GM12891 (cell line): ENCODE results near the gene CERS6.

Source experiments
- DNase-seq: peaks from one replicate; pipeline ENCODE4 v3.0.0; 2011; ENCODE audit warnings: low spot score; ENCODE audit not compliant: insufficient read length
- FAIRE-seq: peaks from 2 replicates; lab custom pipeline; 2011; peaks lifted over from hg19 to GRCh38; lab: Jason Lieb, UNC
- PAX5 ChIP-seq: IDR thresholded peaks from 2 replicates; pipeline ENCODE4 v1.6.1; 2011; ENCODE audit warnings: low read length, moderate library complexity, mild to moderate bottlenecking; ENCODE audit not compliant: insufficient read depth, severe bottlenecking
- POLR2A ChIP-seq: IDR thresholded peaks from 2 replicates; pipeline ENCODE4 v1.6.1; 2011; ENCODE audit warnings: low read depth, low read length, control low read depth
- POLR2AphosphoS5 ChIP-seq: IDR thresholded peaks from 2 replicates; pipeline ENCODE4 v1.6.1; 2011; ENCODE audit warnings: low read depth, low read length, control low read depth
- POU2F2 ChIP-seq: IDR thresholded peaks from 2 replicates; pipeline ENCODE4 v1.6.1; 2011; ENCODE audit warnings: low read depth, mild to moderate bottlenecking, control low read depth, low read length, moderate library complexity
- SPI1 ChIP-seq: IDR thresholded peaks from 2 replicates; pipeline ENCODE4 v1.6.1; 2011; ENCODE audit warnings: low read depth, low read length, control low read depth
- TAF1 ChIP-seq: IDR thresholded peaks from 2 replicates; pipeline ENCODE4 v1.6.1; 2011; ENCODE audit warnings: low read depth, low read length, control low read depth

Gene CERS6

GRCh38 chr2:168528016-168528415 is 71.9 kb downstream of the CERS6 start:
- FAIRE-seq: no peak
- no peak for DNase-seq
- TF ChIP-seq POLR2AphosphoS5 (no peak), POLR2A (no peak)

GRCh38 chr2:168528469-168528868 is 72.4 kb downstream of the CERS6 start:
- FAIRE-seq (no peak), DNase-seq (no peak)
- TF ChIP-seq POLR2AphosphoS5 (no peak), POU2F2 (no peak), TAF1 (no peak), SPI1 (no peak), PAX5 (no peak), POLR2A (no peak)

GRCh38 chr2:168529054-168529833 is 73.2 kb downstream of the CERS6 start:
- FAIRE-seq (no peak), DNase-seq (no peak)
- no peak for TF ChIP-seq SPI1
- no peak for TF ChIP-seq POLR2A

- no peak for TF ChIP-seq POLR2AphosphoS5
- TF ChIP-seq POU2F2: no peak
- TF ChIP-seq POLR2A: no peak
- no peak for TF ChIP-seq SPI1
- TF ChIP-seq PAX5: no peak
- no peak for TF ChIP-seq TAF1
- no peak for DNase-seq
- FAIRE-seq: no peak
Measured at GRCh38 chr2:168529900-168530561, 74.0 kb downstream of the CERS6 start.

GRCh38 chr2:168530982-168531622 is 75.0 kb downstream of the CERS6 start:
- TF ChIP-seq SPI1 (peak; percentile 72), POLR2A (no peak), PAX5 (no peak), POU2F2 (no peak)
- DNase-seq (no peak), FAIRE-seq (no peak)

- FAIRE-seq (no peak), DNase-seq (no peak)
- no peak for TF ChIP-seq POLR2AphosphoS5
- TF ChIP-seq PAX5: no peak
- no peak for TF ChIP-seq POLR2A
- TF ChIP-seq POU2F2: no peak
Measured at GRCh38 chr2:168534926-168535325, 78.9 kb downstream of the CERS6 start.

- FAIRE-seq (no peak), DNase-seq (no peak)
- no peak for TF ChIP-seq PAX5
- TF ChIP-seq POLR2A: no peak
- no peak for TF ChIP-seq POU2F2
- no peak for TF ChIP-seq POLR2AphosphoS5
- no peak for TF ChIP-seq SPI1
- TF ChIP-seq TAF1: no peak
Measured at GRCh38 chr2:168536925-168537466, 80.9 kb downstream of the CERS6 start.

GRCh38 chr2:168538133-168538532 is 82.1 kb downstream of the CERS6 start:
- no peak for FAIRE-seq
- TF ChIP-seq SPI1: no peak
- no peak for TF ChIP-seq POU2F2
- no peak for TF ChIP-seq POLR2AphosphoS5
- no peak for TF ChIP-seq POLR2A
- no peak for TF ChIP-seq TAF1
- TF ChIP-seq PAX5: no peak

GRCh38 chr2:168538534-168538933 is 82.5 kb downstream of the CERS6 start:
- DNase-seq: no peak
- no peak for FAIRE-seq
- TF ChIP-seq POLR2A (no peak), POLR2AphosphoS5 (no peak), SPI1 (no peak), POU2F2 (no peak), PAX5 (no peak), TAF1 (no peak)

More at GRCh38 chr2:168538133-168538532, 82.1 kb downstream of the CERS6 start:
- no peak for DNase-seq

- FAIRE-seq (no peak), DNase-seq (no peak)
- no peak for TF ChIP-seq POLR2AphosphoS5
- no peak for TF ChIP-seq SPI1
- no peak for TF ChIP-seq PAX5
- no peak for TF ChIP-seq TAF1
- TF ChIP-seq POLR2A: no peak
- no peak for TF ChIP-seq POU2F2
Measured at GRCh38 chr2:168539945-168540344, 83.9 kb downstream of the CERS6 start.
